K562 (cell line): ENCODE measurements around the gene LSM4. TPM values are rescaled to one million over a fixed set of nuclear protein-coding genes. Genes with fewer than 3 reads are reported as not detected.

Source experiments
- ATF6 ChIP-seq: sonication (generic); formaldehyde crosslinking; IDR thresholded peaks from 2 replicates; pipeline ENCODE4 v1.4.0; 2020; ENCODE audit warnings: mild to moderate bottlenecking, missing genetic modification reagents
- CEBPG ChIP-seq, 3 experiments: fragments of 200-800 bp in 1 of 3; sonication (Bioruptor generic) in 1 of 3; sonication (generic) in 1 of 3; formaldehyde crosslinking in 1 of 3; IDR thresholded peaks in 2 of 3; conservative IDR thresholded peaks in 1 of 3; 2 replicates each; pipeline versions ENCODE4 v1.6.1 to v1.8.0; 2016 to 2022; ENCODE audit warnings: missing compliant biosample characterization in 2 of 3, missing genetic modification characterization in 2 of 3, mild to moderate bottlenecking in 1 of 3, missing genetic modification reagents in 1 of 3
- HDAC3 ChIP-seq: fragments of 450-650 bp; IDR thresholded peaks from 2 replicates; pipeline ENCODE4 v1.6.1; 2018; ENCODE audit warnings: borderline replicate concordance, mild to moderate bottlenecking, moderate library complexity; ENCODE audit not compliant: partially characterized antibody
- HINFP ChIP-seq: fragments of 450-650 bp; conservative IDR thresholded peaks from 2 replicates; pipeline ENCODE4 v1.6.1; 2016; ENCODE audit warnings: missing genetic modification characterization, low read depth, mild to moderate bottlenecking, control low read depth, missing compliant biosample characterization
- MAX ChIP-seq: sonication (generic); formaldehyde crosslinking; IDR thresholded peaks from 2 replicates; pipeline ENCODE4 v1.9.0; 2022; ENCODE audit warnings: mild to moderate bottlenecking, missing genetic modification reagents
- MNT ChIP-seq, 2 experiments: fragments of 450-650 bp; conservative IDR thresholded peaks; 2 replicates each; pipeline ENCODE4 v1.6.1; 2017; ENCODE audit warnings: mild to moderate bottlenecking in 2 of 2, moderate library complexity in 2 of 2
- MTF1 ChIP-seq: fragments of 250-450 bp; sonication (Bioruptor Pico); IDR thresholded peaks from 2 replicates; pipeline ENCODE4 v1.9.0; 2021; ENCODE audit warnings: moderate library complexity, mild to moderate bottlenecking, inconsistent platforms, borderline replicate concordance
- MYBL2 ChIP-seq, 2 experiments: fragments of 450-650 bp in 1 of 2; sonication (generic) in 1 of 2; formaldehyde crosslinking in 1 of 2; IDR thresholded peaks; 2 replicates each; pipeline versions ENCODE4 v1.6.1 to v1.8.1; 2017 to 2022; ENCODE audit warnings: borderline replicate concordance in 1 of 2, inconsistent platforms in 1 of 2, low read depth in 1 of 2, mild to moderate bottlenecking in 1 of 2, missing genetic modification reagents in 1 of 2, moderate library complexity in 1 of 2
- POLR2A ChIP-seq: fragments of 450-650 bp; conservative IDR thresholded peaks from 2 replicates; pipeline ENCODE4 v1.6.1; 2016
- SPI1 ChIP-seq: IDR thresholded peaks from 2 replicates; pipeline ENCODE4 v1.6.1; 2011; ENCODE audit warnings: low read depth, low read length, control low read depth, borderline replicate concordance
- WHSC1 ChIP-seq: IDR thresholded peaks from one replicate; pipeline ENCODE4 v1.6.1; 2012; ENCODE audit warnings: low read length, control low read depth, inconsistent platforms
- ZNF239 ChIP-seq: fragments of 250-450 bp; sonication (Bioruptor Pico); IDR thresholded peaks from 2 replicates; pipeline ENCODE4 v1.4.0; 2020; ENCODE audit warnings: mild to moderate bottlenecking
- ZNF589 ChIP-seq: fragments of 200-800 bp; sonication (Bioruptor generic); IDR thresholded peaks from 2 replicates; pipeline ENCODE4 v1.6.1; 2016; ENCODE audit warnings: low read depth, missing genetic modification characterization, missing compliant biosample characterization
- ZNF609 ChIP-seq: sonication (generic); formaldehyde crosslinking; IDR thresholded peaks from 2 replicates; pipeline ENCODE4 v1.8.1; 2023; ENCODE audit warnings: missing genetic modification reagents, mild to moderate bottlenecking, borderline replicate concordance
- polyA plus RNA-seq, 8 experiments: library from polyadenylated mRNA; depleted of rRNA in 4 of 8; stranded (reverse) in 5 of 8; unstranded in 3 of 8; fragments of >200 nt; fragmentation: Nextera tagmentation in 2 of 8; fragmentation: Illumina TruSeq in 1 of 8; extraction: Ambion mirVana in 2 of 8; extraction: Trizol in 1 of 8; gene quantifications; 2 replicates each; pipeline versions ENCODE4 v1.2.1 to v1.2.3, GENCODE V29; 2011 to 2014; ENCODE audit warnings: inconsistent platforms in 1 of 8, missing spikeins in 1 of 8
- total RNA-seq, 7 experiments: library from RNA; depleted of rRNA in 6 of 7; stranded (reverse); fragments of >200 nt in 6 of 7; fragmentation: Illumina TruSeq in 2 of 7; extraction: Trizol in 2 of 7; gene quantifications; 2 replicates each; pipeline versions ENCODE4 v1.2.1 to v1.2.3, GENCODE V29; 2011 to 2021; ENCODE audit warnings: low replicate concordance in 1 of 7

The LSM4 gene
- total and polyA plus RNA-seq, 9 of the 15 experiments (the other 6 are each of a cell fraction or from before 2014, with no cell fraction given), result 11.9 to 763 (median 202) TPM

DNA sequence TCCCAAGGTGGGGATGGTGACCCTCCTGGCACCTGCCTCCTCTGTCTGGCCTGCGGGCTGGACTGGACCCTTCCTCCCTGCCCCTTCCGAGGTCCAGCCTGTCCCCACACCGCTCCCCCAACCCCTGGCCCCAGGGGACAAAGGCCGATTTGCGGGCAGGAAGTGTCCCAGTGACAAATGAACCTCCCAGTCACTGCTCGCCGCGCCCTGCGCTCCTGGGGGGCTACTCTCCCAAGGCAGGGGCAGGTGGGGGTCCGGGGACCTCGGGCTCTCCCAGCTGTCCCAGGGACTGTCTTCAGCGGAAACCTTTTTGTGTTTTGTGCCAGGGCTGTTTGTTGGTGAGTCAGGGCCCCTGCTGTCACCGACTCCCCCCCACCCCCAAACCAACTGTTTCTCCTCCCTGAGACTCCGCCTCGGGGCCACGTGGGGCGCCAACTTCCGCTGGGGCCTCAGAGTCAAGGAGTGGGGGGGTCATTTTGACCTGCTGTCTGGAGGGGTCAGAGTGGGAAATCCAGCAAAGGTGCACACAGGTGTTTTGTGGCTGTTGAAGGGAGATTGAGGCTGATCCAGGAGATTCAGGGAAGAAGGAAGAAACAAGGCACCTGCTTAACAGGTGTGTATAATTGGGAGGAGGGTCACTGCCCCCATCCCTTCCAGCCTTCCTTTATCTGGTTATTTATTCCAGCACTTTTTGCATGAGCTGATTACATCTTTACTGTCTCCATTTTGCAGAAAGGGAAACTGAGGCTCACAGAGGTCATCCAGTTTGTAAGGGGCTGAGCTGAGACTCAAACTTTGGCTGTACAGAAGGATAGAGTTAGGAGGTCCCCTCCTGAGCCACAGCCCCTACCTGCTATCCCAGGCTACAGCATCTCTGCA lies 18.4 kb upstream of the LSM4 start (continued):
- TF ChIP-seq ATF6 (CRISPR knock-in tag), result no peak; the same call in 1 of the 2 replicates
- no peak for TF ChIP-seq ZNF589 (CRISPR knock-in tag)
- peak; percentile 98 to 99 for TF ChIP-seq MNT (conservative IDR thresholded peaks at IDR 0.05)
- no peak for TF ChIP-seq HINFP (tag)
- TF ChIP-seq POLR2A, result peak; percentile 74
- no peak for TF ChIP-seq ZNF239
- no peak for TF ChIP-seq WHSC1
- no peak for TF ChIP-seq CEBPG (CRISPR knock-in tag; IDR thresholded peaks at IDR 0.05)
- no peak for TF ChIP-seq CEBPG (tag; conservative IDR thresholded peaks at IDR 0.05 in 1 of 2, IDR thresholded peaks at IDR 0.05 in 1 of 2)
- no peak for TF ChIP-seq MTF1 (CRISPR knock-in tag)
- 0 out of 2 replicates have a peak, but pooled peaks have one; percentile 30 for TF ChIP-seq ZNF609
- TF ChIP-seq HDAC3, result peak; percentile 25
- no peak for TF ChIP-seq MYBL2 (IDR thresholded peaks at IDR 0.05; ENCODE audit: low read depth)
- TF ChIP-seq MYBL2 (CRISPR knock-in tag; IDR thresholded peaks at IDR 0.05; ENCODE audit: borderline replicate concordance), result no peak
- peak; percentile 92 for TF ChIP-seq MAX (CRISPR knock-in tag)
- TF ChIP-seq SPI1, result peak; percentile 37; the same call in 1 of the 2 replicates
